ENCODE results near the gene MAGI2.

MAGI2 gene

GRCh38 chr7:78688376-78688775 lies 765.1 kb downstream of the MAGI2 start:
- no peak for TF ChIP-seq EZH2phosphoT487 (IDR thresholded peaks at IDR 0.05; ENCODE audit: borderline replicate concordance, low read length)
- no peak for TF ChIP-seq CTCF (IDR thresholded peaks at IDR 0.05; ENCODE audit: low read depth, low read length, poor library complexity, severe bottlenecking)
- Histone ChIP-seq H3K9me3 (ENCODE audit: control insufficient read depth, insufficient read depth, low read length) (no peaks in the 10 kb centered on the region), H3K27me3 (ENCODE audit: control insufficient read depth, low read length) (no peaks in the 10 kb centered on the region), H3K4me1 (ENCODE audit: control insufficient read depth, low read length) (no peaks in the 10 kb centered on the region), H3K79me2 (ENCODE audit: control insufficient read depth, low read length) (no peaks in the 10 kb centered on the region), H3K4me3 (ENCODE audit: low read length) (no peak overlapping the region), H4K20me1 (ENCODE audit: control insufficient read depth, insufficient read depth, low read depth, low read length) (no peaks in the 10 kb centered on the region), H3F3A (ENCODE audit: control insufficient read depth, insufficient read depth) (no peaks in the 10 kb centered on the region), H3K9me2 (replicated peaks; ENCODE audit: control insufficient read depth, low read length) (no peaks in the 10 kb centered on the region), H3K4me2 (ENCODE audit: low read length) (no peak overlapping the region), H3K27ac (ENCODE audit: low read depth, low read length) (no peak overlapping the region), H3K36me3 (ENCODE audit: control insufficient read depth, low read length) (no peaks in the 10 kb centered on the region)

- no peak overlapping the region for H3K4me2 ChIP-seq (ENCODE audit: low read length)
- no peak overlapping the region for H3K4me3 ChIP-seq (ENCODE audit: low read length)
- no peaks in the 10 kb centered on the region for H3F3A ChIP-seq (ENCODE audit: control insufficient read depth, insufficient read depth)
These were observed 767.3 kb downstream of the MAGI2 start for GRCh38 chr7:78686189-78686588.

GRCh38 chr7:78684201-78684600 lies 769.3 kb downstream of the MAGI2 start:
- Histone ChIP-seq H3K27me3 (ENCODE audit: control insufficient read depth, low read length) (no peaks in the 10 kb centered on the region), H3K4me2 (ENCODE audit: low read length) (no peak overlapping the region), H4K20me1 (ENCODE audit: control insufficient read depth, insufficient read depth, low read depth, low read length) (no peaks in the 10 kb centered on the region), H3K4me1 (ENCODE audit: control insufficient read depth, low read length) (no peaks in the 10 kb centered on the region), H3K36me3 (ENCODE audit: control insufficient read depth, low read length) (no peaks in the 10 kb centered on the region), H3K79me2 (ENCODE audit: control insufficient read depth, low read length) (no peaks in the 10 kb centered on the region), H3K9me3 (ENCODE audit: control insufficient read depth, insufficient read depth, low read length) (no peaks in the 10 kb centered on the region), H3K27ac (ENCODE audit: low read depth, low read length) (no peak overlapping the region), H3K9me2 (replicated peaks; ENCODE audit: control insufficient read depth, low read length) (no peaks in the 10 kb centered on the region), H3K4me3 (ENCODE audit: low read length) (no peak overlapping the region), H3F3A (ENCODE audit: control insufficient read depth, insufficient read depth) (no peaks in the 10 kb centered on the region)
- no peak for TF ChIP-seq CTCF (IDR thresholded peaks at IDR 0.05; ENCODE audit: low read depth, low read length, poor library complexity, severe bottlenecking)
- no peak for TF ChIP-seq EZH2phosphoT487 (IDR thresholded peaks at IDR 0.05; ENCODE audit: borderline replicate concordance, low read length)

More at GRCh38 chr7:78686189-78686588, 767.3 kb downstream of the MAGI2 start:
- TF ChIP-seq EZH2phosphoT487 (IDR thresholded peaks at IDR 0.05; ENCODE audit: borderline replicate concordance, low read length) (no peak), CTCF (IDR thresholded peaks at IDR 0.05; ENCODE audit: low read depth, low read length, poor library complexity, severe bottlenecking) (no peak)
- Histone ChIP-seq H3K27ac (ENCODE audit: low read depth, low read length) (no peak overlapping the region), H3K9me3 (ENCODE audit: control insufficient read depth, insufficient read depth, low read length) (no peaks in the 10 kb centered on the region), H3K9me2 (replicated peaks; ENCODE audit: control insufficient read depth, low read length) (no peaks in the 10 kb centered on the region), H4K20me1 (ENCODE audit: control insufficient read depth, insufficient read depth, low read depth, low read length) (no peaks in the 10 kb centered on the region), H3K36me3 (ENCODE audit: control insufficient read depth, low read length) (no peaks in the 10 kb centered on the region), H3K27me3 (ENCODE audit: control insufficient read depth, low read length) (no peaks in the 10 kb centered on the region), H3K4me1 (ENCODE audit: control insufficient read depth, low read length) (no peaks in the 10 kb centered on the region), H3K79me2 (ENCODE audit: control insufficient read depth, low read length) (no peaks in the 10 kb centered on the region)

GRCh38 chr7:78683566-78683965 lies 769.9 kb downstream of the MAGI2 start:
- Histone ChIP-seq H3K36me3 (ENCODE audit: control insufficient read depth, low read length) (no peaks in the 10 kb centered on the region), H3K4me3 (ENCODE audit: low read length) (no peak overlapping the region), H3K9me2 (replicated peaks; ENCODE audit: control insufficient read depth, low read length) (no peaks in the 10 kb centered on the region), H3F3A (ENCODE audit: control insufficient read depth, insufficient read depth) (no peaks in the 10 kb centered on the region), H3K27me3 (ENCODE audit: control insufficient read depth, low read length) (no peaks in the 10 kb centered on the region), H3K4me2 (ENCODE audit: low read length) (no peak overlapping the region), H3K79me2 (ENCODE audit: control insufficient read depth, low read length) (no peaks in the 10 kb centered on the region), H3K9me3 (ENCODE audit: control insufficient read depth, insufficient read depth, low read length) (no peaks in the 10 kb centered on the region), H4K20me1 (ENCODE audit: control insufficient read depth, insufficient read depth, low read depth, low read length) (no peaks in the 10 kb centered on the region), H3K4me1 (ENCODE audit: control insufficient read depth, low read length) (no peaks in the 10 kb centered on the region), H3K27ac (ENCODE audit: low read depth, low read length) (no peak overlapping the region)
- TF ChIP-seq EZH2phosphoT487 (IDR thresholded peaks at IDR 0.05; ENCODE audit: borderline replicate concordance, low read length): no peak
- no peak for TF ChIP-seq CTCF (IDR thresholded peaks at IDR 0.05; ENCODE audit: low read depth, low read length, poor library complexity, severe bottlenecking)
